Erythroblast (primary cell): ENCODE results near the gene TBCD.

Source experiments
- GATA1 ChIP-seq: IDR thresholded peaks from 2 replicates; pipeline ENCODE4 v1.6.1; 2011; ENCODE audit warnings: low read depth, mild to moderate bottlenecking, control low read depth, low read length, moderate library complexity
- POLR2A ChIP-seq: IDR thresholded peaks from 2 replicates; pipeline ENCODE4 v1.6.1; 2011; ENCODE audit warnings: mild to moderate bottlenecking, low read length

DNA sequence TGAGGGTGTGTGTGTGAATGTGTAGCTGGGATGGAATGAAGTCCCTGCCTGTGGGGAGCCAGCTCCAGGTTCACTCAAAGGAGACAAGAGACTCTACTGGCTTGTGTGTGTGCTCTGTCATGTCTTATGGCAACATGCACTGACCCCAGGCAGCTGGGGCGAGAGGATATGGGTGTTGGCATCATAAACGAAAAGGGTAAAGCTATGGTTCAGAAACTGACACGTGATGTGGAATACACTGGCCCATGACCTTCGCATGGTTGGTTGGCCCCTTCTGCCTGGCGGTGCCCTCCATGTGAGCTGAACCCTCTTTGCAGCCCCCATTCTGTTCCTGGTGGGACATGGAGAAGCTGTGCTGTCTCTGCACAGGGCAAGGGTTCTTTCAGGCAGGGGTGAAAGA lies 66.1 kb downstream of the TBCD start:
- no peak for TF ChIP-seq POLR2A
- TF ChIP-seq GATA1: no peak
